ENCODE measurements around the gene HAAO.
"Not testable (repeated sequence)": the region's sequence is repeated elsewhere in the genome, so short reads cannot be mapped to it uniquely, and the experiment has no call there.

HAAO gene

DNA sequence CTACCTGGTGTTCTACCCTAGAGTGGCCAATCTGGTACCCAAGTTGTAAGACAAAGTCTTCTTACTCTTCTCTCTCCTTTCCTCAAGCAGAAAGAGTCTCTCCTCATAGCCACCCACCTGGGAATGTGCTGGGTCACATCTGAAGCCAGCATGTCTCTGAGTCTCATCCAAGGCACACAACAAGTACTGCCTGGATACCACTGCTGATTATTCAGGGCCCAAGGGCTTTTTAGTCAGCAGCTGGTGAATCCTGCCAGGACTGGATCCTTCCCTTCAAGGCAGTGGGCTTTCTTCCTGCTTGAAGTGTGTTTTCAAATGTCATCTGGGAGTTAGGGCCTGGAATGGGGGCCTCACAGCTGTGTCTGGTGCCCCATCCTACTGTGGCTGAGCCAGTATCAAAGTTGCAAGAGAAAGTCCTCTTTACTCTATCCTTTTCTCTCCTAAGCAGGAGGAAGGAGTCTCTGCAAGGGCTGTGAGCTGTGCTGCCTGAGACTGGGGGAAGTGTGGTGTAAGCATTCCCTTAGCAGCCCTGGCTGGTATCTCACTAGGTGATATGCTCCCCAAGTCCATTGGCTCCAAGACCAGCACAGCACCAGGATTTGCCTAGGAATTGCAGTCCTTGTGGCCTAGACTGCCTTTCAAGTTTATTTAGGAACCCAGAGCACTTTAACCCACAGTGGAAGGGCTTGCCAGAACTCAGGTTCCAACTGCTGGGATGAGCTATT, 55.6 kb downstream of the HAAO start:
- Histone ChIP-seq H3K4me3 (no peak overlapping the region), H3K27ac (no peak overlapping the region)
- DNase-seq (ENCODE audit: low spot score): no peak
- TF ChIP-seq, protein P1, sequence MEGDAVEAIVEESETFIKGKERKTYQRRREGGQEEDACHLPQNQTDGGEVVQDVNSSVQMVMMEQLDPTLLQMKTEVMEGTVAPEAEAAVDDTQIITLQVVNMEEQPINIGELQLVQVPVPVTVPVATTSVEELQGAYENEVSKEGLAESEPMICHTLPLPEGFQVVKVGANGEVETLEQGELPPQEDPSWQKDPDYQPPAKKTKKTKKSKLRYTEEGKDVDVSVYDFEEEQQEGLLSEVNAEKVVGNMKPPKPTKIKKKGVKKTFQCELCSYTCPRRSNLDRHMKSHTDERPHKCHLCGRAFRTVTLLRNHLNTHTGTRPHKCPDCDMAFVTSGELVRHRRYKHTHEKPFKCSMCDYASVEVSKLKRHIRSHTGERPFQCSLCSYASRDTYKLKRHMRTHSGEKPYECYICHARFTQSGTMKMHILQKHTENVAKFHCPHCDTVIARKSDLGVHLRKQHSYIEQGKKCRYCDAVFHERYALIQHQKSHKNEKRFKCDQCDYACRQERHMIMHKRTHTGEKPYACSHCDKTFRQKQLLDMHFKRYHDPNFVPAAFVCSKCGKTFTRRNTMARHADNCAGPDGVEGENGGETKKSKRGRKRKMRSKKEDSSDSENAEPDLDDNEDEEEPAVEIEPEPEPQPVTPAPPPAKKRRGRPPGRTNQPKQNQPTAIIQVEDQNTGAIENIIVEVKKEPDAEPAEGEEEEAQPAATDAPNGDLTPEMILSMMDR (IDR thresholded peaks at IDR 0.05): no peak

DNA sequence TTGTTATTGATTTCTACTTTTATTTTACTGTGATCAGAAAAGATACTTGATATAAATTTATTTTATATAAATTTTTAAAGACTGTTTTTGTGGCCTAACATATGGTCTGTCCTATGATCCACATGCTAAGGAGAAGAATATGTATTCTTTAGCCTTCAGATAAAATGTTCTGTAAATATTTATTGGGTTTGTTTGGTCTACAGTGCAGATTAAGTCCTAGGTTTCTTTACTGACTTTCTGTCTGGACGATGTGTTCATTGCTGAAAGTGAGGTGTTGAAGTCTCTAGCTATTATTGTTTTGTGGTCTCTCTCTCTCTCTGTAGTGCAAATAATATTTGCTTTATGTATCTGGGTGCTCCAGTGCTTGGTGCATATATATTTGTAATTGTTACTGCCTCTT, 58.5 kb downstream of the HAAO start:
- no peak for DNase-seq (ENCODE audit: low spot score)
- TF ChIP-seq, protein P1 (IDR thresholded peaks at IDR 0.05): no peak
- no peak overlapping the region for H3K27ac ChIP-seq
- no peak overlapping the region for H3K4me3 ChIP-seq

DNA sequence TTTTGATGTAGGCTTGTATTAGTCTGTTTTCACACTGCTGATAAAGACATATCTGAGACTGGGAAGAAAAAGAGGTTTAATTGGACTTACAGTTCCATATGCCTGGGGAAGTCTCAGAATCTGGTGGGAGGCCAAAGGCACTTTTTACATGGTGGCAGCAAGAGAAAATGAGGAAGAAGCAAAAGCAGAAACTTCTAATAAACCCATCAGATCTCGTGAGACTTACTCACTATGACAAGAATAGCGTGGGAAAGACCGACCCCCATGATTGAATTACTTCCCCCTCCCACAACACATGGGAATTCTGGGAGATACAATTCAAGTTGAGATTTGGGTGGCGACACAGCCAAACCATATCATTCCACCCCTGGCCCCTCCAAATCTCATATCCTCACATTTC, 61.1 kb downstream of the HAAO start:
- not testable (repeated sequence) for H3K4me3 ChIP-seq

DNA sequence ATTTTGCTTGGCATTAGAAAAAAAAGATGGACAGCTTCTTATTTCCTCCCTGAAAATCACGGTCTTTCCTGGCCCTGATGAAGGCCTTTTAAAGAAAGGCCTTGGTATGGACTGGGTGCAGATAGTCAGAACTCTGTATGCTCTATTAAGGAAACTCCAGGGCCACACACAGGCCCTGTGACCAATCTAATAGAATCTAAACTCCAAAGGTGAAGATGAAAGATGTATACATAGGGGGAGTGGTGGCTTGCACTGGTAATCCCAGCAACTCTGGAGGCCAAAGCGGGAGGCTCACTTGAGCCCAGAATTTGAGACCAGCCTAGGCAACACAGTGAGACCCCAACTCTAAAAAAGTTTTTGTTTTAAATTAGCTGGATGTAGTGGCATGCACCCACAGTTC, 65.7 kb downstream of the HAAO start:
- TF ChIP-seq, protein P1 (IDR thresholded peaks at IDR 0.05): no peak
- no peak for DNase-seq (ENCODE audit: low spot score)
- no peak overlapping the region for H3K27ac ChIP-seq
- H3K4me3 ChIP-seq: no peak overlapping the region

More for the DNA sequence above, 61.1 kb downstream of the HAAO start:
- DNase-seq (ENCODE audit: low spot score); H3K27ac ChIP-seq: not testable (repeated sequence)

DNA sequence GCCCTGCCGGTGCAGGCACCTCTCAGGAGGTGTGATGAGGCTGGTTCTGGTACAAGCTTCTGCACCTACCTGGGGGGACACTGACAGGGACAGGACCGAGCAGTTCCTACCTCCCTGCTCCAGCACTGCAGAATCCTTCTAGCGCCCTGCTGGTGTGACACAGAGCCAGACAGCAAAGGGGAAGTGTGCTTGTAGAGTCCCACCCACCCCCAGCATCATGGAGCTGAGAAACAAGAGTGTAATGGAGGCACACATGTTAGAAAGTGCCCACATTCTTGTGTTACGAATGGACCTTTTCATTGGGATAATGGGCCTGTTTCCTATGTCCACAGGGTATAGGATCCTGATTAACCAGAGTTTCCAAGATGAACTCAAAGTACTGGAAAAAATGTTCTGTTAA, 66.7 kb downstream of the HAAO start:
- no peak overlapping the region for H3K4me3 ChIP-seq
- TF ChIP-seq, protein P1 (IDR thresholded peaks at IDR 0.05): no peak
- no peak for DNase-seq (ENCODE audit: low spot score)
- no peak overlapping the region for H3K27ac ChIP-seq

DNA sequence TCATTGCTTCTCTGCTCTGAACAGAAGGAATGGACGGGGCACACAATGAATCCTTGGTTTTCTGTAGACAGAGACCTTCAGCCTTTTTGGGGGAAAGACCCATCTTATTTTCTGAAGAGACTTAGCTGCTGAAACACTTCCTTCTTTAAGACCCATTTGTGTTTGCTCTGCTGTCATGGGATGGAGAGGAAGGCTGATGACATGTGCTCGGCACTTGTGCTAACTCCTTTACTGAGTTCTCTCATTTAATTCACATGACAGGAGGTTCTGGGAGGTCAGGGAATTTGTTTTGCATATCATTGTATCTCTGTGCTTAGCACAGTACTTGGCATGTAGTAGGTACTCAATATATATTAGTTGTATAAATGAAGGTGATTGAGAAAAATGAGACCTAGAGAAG, 67.5 kb downstream of the HAAO start:
- H3K27ac ChIP-seq: no peak overlapping the region
- no peak for DNase-seq (ENCODE audit: low spot score)
- TF ChIP-seq, protein P1 (IDR thresholded peaks at IDR 0.05): no peak
- no peak overlapping the region for H3K4me3 ChIP-seq

DNA sequence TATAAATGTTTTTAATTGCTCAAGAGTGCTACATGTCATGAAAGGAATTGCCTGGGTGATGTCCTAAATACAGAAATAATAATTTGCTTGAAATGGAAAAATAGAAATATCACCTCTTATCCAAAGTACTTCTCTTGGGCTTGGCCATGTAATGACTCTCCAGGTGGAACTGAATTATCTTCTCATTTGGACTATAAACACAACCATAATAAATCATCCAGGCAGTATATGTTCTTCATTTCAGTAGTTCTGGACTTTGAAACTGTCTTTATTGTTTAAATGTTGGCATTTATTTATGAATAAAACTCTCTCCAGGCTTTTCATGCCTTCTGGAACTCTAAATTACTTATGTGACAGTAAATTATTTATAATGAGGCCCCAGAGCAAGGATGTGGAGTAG, 68.9 kb downstream of the HAAO start:
- no peak for DNase-seq (ENCODE audit: low spot score)
- Histone ChIP-seq H3K27ac (no peak overlapping the region), H3K4me3 (no peak overlapping the region)
- TF ChIP-seq, protein P1 (IDR thresholded peaks at IDR 0.05): no peak

Data from coronary artery (tissue), 2 donors.